NCI-H2107 (cell line): Measurements from ENCODE around the gene NYAP2.

Source experiments
- DNase-seq: peaks from one replicate; lab custom pipeline; 2025; lab: John Stamatoyannopoulos, UW

The NYAP2 gene

DNA sequence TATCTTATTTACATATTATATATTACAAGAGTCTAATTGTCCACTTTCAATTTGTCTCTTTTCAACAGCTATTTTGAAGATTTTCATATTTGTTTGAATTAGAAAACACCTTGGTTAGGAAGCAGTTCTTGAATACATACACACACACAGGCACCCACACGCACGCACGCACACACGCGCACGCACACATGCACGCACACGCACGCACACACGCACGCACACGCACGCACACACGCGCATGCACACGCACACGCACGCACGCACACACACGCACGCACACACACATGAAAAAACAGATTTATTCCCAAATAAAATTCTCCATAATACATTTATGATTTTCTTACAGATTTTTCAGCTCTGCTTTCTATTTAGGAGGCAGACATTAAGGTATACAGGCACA, 220.7 kb downstream of the NYAP2 start:
- DNase-seq: no peak

GRCh38 chr2:225630824-225631533, 231.5 kb downstream of the NYAP2 start:
- no peak for DNase-seq

GRCh38 chr2:225632351-225632750, 232.8 kb downstream of the NYAP2 start:
- no peak for DNase-seq

GRCh38 chr2:225636558-225636957, 237.0 kb downstream of the NYAP2 start:
- no peak for DNase-seq

- no peak for DNase-seq
These were observed 237.7 kb downstream of the NYAP2 start for GRCh38 chr2:225637259-225637658.

DNA sequence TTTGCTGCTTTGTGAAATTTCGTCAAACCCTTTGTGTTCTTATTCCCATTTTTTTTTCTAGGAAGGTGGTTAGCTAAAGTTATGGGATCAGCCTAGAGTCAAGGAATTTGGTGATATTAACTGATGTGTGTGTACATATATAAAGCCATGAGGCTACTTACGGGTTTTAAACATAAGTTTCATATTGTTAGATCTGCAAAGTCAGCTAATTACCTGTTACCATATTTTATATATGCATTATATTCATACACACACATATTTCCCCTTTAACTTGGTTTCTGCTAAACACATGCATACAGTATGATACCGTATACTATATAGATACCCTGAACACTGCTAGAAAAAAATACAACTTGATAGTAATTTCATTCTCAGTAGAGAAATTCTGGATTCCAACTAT, 241.0 kb downstream of the NYAP2 start:
- no peak for DNase-seq

- no peak for DNase-seq
These were observed 249.8 kb downstream of the NYAP2 start for GRCh38 chr2:225649274-225649673.

GRCh38 chr2:225650041-225650440, 250.5 kb downstream of the NYAP2 start:
- DNase-seq: no peak

- DNase-seq: peak; percentile 30
These were observed 261.0 kb downstream of the NYAP2 start for GRCh38 chr2:225660262-225661131.

DNA sequence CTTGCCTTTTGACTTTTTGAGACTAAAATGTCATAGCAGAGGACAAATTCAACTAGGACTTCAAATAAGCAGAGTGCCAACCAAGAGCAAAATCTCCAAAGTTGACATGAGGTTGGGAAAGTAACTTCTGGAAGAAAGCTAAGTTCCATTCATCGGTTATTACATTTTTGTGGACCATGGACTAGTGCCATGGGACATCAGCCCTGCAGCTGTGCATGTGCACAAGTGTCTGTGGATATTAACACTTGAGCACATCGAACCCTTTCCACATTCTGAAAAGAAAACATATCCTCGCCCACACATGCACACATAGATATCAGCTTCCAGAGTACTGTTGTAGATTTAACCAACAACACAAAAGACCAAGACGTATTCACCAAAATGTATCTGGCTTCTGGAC, 262.6 kb downstream of the NYAP2 start:
- DNase-seq: no peak

GRCh38 chr2:225667445-225667844, 267.9 kb downstream of the NYAP2 start:
- DNase-seq: no peak

- DNase-seq: no peak
These were observed 269.2 kb downstream of the NYAP2 start for GRCh38 chr2:225668606-225669266.

DNA sequence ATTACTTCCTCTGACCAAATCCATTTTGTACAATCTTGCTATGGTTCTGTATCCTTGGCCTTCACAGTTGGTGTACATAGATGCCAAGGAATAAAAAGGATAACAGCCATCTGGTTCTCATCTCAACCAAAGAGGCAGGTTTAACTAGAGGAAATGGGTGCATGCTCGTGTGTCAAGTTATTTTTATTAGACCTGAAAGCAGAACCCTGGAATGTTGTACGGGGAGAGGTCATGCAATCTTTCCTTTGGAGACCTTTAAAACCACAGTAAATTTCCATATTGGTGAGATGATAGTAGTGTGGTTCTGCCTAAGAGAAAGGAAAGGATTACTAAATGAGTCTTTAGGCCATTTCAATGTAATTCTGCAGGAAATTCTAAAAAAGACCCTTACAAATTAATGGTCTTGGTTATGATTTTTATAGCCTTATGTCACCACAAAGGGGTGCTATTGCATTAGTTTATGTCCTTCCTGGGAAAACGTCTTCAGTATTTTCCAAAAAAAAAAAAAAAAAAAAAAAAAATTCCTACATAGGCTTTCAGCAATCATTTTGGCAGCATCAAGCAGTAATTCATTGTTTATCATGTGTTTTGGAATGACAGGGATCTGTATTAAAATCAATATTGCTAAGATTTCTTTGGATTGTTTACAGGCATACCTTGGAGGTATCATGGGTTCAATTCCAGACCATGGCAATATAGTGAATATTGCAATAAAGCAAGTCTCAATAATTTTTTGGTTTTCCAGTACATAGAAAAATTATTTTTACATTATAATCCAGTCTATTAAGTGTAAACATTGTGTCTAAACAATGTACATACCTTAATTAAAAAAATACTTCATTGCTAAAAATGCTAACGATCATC, 270.8 kb downstream of the NYAP2 start:
- no peak for DNase-seq

DNA sequence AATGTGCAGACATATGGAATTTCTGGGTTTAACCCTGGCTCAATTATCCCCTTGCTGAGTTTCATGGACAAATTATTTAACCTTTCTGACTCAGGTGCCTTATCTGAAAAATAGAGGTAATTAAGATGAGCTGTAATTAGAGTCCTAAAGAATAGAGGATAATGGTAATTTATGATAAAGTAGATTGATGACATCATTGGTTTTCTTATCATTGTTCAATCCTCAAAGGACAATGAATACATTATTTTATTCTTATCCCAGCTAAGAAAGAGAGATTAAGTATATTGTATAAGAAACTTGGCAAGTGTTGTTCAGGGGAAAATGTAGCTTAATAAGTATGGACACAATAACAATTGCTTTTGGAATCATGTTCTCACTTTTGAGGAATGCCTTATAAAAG, 279.3 kb downstream of the NYAP2 start:
- no peak for DNase-seq

DNA sequence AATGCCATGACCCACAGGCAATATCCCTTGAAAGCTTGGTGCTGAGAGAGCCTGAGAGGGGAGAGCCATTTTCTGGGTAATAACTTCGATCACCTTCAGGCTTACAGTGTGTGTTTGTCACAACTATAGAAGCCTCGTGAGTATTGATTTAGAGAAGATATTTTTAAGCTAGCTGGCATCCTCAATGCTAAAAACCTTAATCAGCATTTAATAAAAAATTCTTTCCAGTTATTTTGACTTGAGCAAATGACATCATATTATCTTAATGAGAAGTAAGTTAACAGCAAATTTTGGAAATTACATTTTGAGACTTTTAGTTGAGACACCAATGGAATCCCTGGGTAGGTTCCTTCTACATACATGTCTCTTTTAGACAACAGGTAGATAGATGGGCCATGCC, 283.7 kb downstream of the NYAP2 start:
- no peak for DNase-seq

DNA sequence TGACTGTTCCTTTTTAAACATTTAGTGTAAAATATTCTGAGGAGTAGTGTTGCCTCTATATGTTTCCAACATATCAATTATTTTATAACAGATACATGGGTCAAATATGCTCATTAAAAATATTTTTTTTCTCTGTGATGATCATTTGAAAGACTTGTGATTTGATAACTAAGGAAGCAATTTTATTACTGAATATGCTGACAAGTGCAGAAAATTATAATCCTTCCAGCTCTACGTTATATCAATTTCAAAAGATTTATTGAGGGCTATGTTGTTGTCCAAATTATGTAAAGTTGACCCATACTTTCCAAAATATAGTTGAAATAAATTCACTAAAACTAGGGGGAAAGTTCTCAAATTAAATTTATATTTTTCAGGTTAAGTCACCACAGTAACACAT, 290.6 kb downstream of the NYAP2 start:
- no peak for DNase-seq

DNA sequence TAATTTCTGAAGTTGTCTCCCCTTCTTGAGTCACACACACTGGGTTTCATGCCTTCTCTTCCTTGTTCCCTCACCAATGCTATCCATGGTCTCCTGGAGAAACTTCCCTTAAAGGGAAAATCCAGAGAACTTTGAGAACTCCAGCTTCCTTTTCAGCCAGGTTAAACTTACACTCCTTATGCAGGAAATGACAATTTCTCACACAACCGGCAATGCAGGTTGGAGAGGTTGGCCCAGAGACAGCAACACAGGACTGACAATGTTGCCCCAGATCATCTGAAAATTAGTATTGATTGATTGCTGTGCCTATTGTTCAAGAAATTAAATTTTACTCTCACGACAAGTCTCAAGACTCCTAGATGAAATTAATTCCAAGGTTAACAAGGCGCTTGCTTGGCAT, 292.2 kb downstream of the NYAP2 start:
- no peak for DNase-seq

GRCh38 chr2:225693259-225693658, 293.7 kb downstream of the NYAP2 start:
- no peak for DNase-seq

- no peak for DNase-seq
These were observed 295.2 kb downstream of the NYAP2 start for GRCh38 chr2:225694664-225695063.

DNA sequence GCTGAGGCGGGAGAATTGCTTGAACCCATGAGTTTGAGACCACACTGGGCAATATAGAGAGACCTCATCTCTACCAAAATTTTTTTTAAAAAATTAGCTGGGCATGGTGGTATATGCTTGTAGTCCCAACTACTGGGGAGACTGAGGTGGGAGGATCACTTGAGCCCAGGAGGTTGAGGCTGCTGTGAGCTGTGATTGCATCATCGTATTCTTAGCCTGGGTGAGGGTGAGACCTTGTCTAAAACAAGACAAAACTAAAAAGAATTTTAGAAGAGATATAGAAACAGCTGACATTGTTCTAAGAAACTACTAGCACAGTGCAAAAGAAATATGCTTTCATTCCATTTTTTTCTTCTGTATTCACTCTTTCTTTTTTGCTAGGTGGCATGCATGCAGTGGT, 298.4 kb downstream of the NYAP2 start:
- no peak for DNase-seq
